AG08395 (cell line): ENCODE data around the gene GRIN3B.

ENCODE experiments used
- DNase-seq: peaks from one replicate; pipeline ENCODE4 v3.0.0; 2012; ENCODE audit warnings: mixed read lengths, low spot score

Gene GRIN3B

DNA sequence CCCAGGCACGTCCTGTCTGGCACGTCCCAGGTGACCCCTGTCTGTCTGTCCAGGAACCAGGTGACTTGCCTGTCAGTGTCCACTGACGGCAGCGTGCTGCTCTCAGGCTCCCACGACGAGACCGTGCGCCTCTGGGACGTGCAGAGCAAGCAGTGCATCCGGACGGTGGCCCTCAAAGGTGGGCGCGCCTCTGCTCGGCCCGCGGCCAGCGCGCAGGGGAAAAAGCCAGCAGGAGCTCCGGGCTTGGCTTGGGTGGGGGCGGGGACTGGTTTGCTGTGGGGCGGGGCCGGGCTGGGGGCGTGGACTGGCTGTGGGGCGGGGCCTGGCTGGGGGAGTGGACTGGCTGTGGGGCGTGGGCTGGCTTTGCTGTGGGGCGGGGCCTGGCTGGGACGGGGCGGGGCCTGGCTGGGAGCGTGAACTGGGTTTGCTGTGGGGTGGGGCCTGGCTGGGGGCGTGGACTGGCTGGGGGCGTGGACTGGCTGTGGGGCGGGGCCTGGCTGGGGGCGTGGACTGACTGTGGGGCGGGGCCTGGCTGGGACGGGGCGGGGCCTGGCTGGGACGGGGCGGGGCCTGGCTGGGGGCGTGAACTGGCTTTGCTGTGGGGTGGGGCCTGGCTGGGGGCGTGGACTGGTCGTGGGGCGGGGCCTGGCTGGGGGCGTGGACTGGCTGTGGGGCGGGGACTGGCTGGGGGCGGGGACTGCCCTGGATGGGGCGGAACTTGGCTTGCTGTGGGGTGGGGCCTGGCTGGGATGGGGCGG lies 8.9 kb upstream of the GRIN3B start:
- DNase-seq = peak; percentile 52

DNA sequence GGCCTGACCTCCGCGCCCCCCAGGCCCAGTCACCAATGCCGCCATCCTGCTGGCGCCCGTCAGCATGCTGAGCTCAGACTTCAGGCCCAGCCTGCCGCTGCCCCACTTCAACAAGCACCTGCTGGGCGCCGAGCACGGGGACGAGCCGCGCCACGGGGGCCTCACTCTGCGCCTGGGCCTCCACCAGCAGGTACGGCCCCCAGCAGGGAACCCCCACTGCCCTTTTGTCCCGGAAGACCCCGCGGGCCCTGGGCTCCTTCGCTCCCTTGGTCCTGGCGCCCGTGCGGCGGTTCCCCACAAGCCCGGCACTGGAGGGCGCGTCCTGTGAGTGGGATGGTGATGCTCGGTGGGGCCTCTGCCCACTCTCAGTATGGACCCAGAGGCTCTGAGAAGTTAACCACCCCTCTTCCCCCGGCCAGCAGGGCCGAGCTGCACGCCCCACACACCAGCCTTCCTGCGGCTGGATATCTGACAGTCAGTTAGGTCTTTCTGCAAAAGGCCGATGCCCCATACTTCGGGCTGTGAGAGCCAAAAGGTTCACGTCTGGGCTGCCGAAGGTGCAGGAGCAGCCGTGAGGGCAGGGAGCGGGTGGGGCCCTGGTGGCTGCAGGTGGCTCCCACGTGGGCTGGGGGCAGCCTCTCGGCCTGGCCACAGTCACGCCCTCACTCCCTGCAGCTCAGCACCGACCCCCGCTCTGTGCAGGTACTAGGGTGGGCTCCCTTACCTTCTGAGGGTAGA lies 8.1 kb upstream of the GRIN3B start:
- no peak for DNase-seq

DNA sequence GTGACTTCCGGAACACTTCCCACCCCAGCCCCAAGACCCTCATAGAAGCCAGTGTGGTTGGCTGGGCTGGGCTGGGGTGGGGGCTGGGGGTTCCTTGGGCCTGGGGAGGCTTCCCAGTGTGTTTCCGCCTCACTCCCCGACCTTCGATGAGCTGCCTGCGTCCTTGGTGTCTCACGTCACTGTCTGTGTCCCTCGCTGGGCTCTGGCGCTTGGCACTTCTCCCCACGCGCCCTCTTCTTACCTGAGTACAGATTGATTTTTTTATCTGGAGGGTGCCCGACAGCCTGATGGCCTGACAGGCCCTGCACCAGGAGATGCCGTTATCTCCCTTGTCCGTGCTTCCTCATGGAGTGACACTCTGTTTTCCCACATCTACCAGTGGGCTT lies 7.6 kb upstream of the GRIN3B start:
- DNase-seq = no peak

DNA sequence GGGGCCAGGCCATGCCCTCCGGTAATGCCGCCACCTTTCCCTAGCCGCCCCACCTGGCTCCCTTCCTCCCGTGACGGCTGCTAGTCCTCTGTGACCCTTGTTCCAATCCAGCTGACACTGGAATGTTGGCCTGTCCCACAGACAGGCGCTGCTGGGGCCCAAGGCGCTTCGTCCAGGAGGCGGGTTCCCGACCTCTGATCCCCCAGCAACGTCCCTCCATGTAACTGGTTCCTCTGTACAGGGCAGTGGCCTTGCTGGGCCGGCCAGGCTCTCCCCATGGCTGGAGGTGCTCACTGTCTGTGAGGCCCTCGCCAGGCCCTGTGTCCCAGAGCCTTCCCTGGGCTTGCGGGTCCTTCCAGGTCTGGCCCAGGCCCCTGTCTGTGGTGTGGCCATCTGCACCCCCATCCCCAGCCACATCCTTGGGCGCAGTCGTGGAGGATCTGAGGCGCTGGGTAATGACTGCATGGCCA lies 6.8 kb upstream of the GRIN3B start:
- no peak for DNase-seq

DNA sequence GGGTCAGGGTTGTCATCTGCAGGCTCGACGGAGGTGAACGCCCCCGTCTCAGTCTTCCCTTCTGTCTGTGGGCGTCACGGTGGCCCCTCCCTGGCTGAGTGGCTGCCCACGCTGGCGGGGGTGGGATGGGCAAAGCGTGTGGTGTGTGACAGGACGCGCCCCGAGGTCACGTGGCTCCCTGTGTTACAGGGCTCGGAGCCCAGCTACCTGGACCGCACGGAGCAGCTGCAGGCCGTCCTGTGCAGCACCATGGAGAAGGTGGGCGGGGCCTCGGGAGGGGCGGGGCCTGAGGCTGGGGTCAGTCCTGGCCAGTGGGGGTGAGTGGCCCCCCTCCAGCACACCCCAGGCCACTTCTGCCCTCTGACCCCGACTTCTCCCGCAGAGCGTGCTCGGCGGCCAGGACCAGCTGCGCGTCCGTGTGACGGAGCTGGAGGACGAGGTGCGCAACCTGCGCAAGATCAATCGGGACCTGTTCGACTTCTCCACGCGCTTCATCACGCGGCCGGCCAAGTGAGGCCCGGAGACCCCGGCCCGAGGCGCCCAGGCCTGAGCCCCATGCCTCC lies 6.3 kb upstream of the GRIN3B start:
- DNase-seq = no peak

DNA sequence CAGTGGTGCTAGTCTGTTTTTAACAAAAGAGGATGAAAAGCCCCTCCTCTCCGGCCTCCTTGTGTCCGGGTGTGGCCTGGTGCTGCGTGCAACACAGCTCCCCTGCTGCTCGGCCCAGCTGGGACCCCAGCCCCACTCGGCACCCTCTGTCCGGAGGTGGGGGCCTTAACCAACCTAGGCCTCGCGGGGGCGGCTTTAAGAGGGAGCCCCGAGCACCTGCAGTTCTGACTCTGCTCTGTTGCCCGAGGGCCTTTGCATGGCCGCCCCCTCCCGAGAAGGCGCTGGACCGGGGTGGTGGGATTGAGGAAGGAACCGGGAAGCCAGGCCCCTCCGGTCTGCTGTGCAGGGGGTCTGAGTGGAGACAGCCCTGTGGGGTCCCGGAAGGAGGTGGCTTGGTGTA lies 5.7 kb upstream of the GRIN3B start:
- no peak for DNase-seq

DNA sequence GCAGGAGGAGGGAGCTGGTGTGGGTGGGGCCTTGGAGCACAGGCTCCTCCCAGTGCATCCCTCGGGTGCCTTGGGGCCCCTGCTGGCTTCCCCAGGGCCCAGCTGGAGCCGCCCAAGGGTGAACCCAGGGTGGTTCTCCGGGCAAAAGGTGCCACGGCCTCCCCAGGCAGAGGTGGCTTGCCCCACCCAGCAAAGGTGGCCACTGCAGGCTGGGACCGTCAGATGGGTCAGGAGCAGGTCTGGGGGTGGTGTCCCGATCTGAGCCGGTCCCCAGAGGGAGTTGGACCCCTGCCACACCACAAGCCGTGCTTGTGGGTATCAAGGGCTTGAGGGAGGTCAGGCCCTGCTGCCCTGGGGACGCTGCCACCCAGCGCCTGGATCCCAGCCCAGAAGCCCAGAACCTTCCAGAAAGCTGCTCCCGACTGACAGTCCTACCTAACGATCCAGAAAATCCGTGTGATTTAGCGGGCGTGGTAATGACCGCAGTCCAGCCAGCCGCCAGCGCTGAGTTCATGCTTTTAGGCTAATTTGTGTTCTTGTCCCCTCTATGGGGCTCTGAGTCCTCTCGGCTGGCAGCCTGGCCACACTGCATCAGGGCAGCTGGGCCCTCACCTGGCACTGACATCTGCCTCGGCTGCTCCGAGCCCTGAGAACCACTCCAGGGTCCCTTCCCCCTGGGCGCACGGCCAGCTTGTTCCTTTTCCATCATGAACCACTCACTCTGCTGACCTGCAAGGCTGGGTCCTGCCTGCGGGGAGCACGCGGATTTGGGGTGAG lies 5.0 kb upstream of the GRIN3B start:
- no peak for DNase-seq

DNA sequence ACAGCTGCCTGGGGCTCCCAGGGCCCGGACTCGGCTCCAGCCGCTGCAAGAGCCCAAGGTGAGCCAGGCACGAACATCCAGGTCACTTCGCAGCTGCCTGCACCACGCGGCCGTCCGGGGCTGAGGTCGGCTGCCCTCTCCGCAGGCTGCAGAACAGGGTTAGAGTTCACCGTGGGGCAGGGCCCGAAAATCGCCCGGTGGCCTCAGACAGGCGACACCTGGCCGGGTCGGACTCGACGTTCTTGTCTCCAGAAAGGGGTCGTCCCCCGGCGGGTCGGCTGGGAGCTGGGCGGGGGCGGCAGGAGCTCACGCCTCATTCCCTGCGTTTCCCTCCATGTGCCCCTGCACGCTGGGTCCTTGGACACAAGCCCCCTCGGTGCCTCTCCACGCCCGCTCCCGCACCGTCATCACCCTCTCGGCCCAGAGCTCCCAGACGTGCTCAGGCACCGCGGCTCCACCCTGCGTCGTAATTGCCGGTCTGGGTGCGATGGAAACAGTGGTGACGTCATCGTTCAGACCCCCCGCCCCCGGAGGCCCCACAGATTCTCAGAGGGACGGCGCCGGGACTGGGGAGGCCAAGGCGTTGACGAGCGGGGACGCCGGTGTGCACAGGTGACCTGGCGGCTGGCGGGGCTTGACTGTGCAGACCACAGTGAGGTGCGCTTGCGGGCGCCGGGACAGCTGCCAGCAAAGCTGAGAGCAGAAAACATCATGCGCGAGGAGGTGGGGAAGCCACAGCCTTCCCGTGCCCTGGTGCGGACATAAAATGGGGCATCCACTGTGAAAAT lies 4.0 kb upstream of the GRIN3B start:
- DNase-seq = peak; percentile 58

DNA sequence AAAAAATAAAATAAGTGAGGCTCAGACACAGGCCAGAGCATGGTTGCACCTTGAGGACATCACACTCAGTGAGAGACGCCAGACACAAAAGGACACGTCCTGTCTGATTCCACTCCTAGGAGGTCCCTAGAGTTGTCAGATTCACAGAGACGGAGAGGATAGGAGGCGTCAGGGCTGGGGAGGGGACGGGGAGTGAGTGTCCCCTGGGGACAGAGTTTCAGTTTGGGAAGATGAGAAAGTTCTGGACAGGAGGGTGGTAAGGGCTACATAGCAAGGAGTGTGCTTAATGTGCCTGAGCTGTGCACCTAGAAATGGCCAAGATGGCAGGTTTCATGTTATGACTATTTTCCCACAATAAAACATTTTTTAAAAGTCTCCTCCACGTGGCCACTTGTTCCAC lies 2.2 kb upstream of the GRIN3B start:
- DNase-seq = no peak

DNA sequence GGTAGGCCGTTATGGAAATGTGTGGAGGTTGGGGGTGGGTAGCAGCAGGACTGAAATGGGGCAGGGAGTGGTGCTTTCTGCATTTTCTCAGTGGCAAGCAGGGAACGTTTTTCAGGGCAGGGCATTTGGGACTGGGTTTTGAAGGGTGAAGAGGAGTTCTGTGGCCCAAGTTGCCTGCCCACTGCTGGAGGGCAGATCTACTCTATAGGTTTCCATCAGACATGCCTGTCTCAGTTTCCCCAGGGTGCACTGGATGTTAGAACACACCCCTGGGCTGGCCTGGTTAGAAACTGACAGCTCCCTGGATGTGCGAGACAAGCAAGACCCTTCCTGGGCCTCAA lies 870 bp upstream of the GRIN3B start:
- no peak for DNase-seq

DNA sequence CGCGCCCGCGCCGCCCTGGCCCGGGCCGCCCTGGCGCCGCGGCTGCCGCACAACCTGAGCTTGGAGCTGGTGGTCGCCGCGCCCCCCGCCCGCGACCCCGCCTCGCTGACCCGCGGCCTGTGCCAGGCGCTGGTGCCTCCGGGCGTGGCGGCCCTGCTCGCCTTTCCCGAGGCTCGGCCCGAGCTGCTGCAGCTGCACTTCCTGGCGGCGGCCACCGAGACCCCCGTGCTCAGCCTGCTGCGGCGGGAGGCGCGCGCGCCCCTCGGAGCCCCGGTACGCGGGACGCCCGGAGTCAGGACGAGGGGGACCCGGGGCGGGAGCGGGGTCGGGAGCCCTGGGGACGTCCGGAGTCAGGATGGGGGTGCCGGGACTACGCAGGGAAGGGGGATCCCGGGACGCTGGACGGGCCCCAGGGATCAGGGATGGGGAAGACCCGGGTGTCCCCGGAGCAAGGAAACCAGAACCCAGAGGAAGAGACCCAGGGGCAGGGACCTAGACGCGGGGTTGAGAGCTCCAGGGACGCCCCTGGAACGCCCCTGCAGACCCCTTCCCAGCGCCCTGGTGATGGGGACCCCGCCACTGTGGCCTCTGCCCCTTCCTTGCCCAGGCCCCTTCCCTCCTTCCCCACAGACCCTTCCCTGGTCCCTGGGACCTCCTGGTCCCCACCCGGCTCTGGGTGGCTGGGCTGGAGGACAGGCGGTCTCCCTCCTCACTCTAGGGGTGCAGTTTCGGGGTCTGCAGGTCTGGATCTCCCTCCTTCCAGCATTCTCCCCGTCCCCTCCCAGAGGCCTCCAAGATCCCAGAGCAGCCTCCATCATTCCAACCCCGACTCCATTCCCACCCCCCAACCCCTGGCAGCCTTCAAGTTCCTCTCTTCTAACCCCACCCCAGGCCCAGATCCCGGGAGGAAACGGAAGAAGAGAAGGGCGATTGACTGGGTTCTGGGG lies 645 bp downstream of the GRIN3B start:
- no peak for DNase-seq

DNA sequence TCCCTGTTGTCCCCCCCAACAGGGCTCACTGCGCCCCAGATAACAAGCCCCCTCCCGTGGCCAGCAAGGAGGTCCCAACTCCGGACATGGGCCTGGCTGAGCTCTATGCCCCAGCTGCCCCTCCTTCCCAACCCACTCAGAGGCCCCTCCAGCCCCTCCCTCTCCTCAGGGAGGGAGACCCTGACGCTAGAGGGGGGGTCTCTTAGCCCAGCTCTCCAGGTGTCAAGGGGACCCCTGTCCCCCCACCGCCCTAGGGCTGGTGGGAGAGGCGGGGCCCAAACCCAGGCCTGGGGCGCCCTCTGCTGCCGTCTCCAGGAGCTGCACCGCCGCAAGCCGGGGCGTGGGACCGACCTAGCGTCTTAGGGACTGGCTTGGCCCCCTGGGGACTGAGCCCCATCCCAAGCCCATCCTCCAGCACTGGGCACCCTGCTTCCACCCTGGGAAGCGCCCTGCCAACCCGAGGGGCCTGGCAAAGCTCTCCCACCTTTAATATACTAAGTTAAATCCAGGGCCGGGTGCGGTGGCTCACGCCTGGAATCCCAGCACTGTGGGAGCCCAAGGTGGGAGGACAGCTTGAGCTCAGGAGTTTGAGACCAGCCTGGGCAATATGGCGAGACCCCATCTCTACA lies 1.4 kb downstream of the GRIN3B start:
- peak; percentile 72 for DNase-seq

DNA sequence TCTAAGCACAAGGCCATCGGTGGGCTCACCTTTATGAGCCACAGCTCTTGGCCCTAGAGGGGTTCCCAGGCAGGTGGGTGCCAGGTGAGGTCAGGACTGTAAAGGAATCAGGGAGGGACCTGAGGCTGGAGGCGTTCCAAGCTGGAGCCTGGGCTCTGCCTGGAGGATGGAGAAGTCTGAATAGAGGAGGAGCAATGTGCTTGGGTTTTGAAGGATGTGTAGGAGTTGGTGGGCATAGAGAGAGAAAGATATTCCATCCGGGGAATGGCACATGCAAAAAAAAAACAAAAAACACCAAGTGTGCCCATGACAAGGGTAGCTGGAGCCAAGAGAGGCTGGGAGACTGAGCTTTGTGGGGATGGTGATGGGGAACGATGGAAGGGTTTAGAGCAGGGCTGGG lies 2.4 kb downstream of the GRIN3B start:
- DNase-seq = no peak

DNA sequence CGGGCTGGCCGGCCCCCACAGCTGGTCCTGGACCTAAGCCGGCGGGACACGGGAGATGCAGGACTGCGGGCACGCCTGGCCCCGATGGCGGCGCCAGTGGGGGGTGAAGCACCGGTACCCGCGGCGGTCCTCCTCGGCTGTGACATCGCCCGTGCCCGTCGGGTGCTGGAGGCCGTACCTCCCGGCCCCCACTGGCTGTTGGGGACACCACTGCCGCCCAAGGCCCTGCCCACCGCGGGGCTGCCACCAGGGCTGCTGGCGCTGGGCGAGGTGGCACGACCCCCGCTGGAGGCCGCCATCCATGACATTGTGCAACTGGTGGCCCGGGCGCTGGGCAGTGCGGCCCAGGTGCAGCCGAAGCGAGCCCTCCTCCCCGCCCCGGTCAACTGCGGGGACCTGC lies 3.1 kb downstream of the GRIN3B start:
- no peak for DNase-seq

DNA sequence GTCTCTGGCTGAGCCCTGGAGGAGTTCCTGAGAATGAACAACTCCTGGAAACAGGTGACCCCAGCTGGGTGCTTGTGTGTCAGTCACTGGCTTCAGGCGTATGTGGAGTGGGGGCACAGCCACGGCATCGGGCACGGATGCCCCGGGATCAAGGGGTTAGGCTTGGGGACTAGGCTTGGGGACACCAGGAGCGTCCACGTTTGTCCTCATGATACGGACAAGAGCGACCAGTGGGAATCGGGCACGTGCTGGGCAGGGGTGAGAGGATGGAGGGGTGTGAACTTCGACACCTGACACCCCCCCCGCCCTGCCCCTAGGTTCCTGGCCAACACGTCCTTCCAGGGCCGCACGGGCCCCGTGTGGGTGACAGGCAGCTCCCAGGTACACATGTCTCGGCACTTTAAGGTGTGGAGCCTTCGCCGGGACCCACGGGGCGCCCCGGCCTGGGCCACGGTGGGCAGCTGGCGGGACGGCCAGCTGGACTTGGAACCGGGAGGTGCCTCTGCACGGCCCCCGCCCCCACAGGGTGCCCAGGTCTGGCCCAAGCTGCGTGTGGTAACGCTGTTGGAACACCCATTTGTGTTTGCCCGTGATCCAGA lies 4.1 kb downstream of the GRIN3B start:
- DNase-seq = no peak

DNA sequence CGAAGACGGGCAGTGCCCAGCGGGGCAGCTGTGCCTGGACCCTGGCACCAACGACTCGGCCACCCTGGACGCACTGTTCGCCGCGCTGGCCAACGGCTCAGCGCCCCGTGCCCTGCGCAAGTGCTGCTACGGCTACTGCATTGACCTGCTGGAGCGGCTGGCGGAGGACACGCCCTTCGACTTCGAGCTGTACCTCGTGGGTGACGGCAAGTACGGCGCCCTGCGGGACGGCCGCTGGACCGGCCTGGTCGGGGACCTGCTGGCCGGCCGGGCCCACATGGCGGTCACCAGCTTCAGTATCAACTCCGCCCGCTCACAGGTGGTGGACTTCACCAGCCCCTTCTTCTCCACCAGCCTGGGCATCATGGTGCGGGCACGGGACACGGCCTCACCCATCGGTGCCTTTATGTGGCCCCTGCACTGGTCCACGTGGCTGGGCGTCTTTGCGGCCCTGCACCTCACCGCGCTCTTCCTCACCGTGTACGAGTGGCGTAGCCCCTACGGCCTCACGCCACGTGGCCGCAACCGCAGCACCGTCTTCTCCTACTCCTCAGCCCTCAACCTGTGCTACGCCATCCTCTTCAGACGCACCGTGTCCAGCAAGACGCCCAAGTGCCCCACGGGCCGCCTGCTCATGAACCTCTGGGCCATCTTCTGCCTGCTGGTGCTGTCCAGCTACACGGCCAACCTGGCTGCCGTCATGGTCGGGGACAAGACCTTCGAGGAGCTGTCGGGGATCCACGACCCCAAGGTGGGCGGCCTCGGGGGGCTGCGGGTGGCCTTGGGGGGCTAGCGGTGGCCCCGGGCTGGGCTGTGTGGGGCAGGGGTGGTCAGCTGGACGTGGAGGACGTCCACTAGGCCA lies 4.8 kb downstream of the GRIN3B start:
- no peak for DNase-seq

DNA sequence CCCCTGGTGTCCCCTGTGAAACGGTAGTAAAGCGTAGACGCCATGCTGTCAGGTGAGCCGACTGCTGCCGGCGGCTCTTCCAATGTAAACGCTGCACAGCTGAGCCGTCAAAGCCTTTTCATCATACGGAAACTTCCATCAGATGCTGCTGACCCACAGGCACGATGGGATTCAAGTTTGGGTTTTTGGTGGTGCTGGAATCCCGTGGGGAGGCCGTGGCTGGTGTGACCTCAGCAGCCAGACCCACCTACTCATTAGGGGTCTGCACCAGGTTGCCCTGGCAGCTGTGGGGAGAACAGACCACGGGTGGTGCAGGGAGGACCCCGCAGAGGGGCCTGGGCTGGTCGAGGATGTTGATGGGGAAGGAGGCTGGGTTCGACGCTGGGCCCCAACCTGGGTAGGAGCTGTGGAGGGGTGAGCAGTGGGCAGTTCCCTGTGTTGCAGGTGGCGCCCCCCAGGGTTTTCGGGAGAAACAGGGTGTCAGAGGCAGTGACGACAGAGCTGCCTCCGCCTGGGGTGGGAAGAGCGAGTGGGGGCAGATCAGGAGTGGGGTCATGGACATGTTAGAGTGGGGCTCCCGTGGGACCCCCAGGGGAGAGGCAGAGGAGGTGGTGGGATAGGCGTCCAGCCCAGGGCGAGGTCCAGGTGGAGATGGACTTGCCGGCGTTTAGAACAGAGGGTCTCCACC lies 6.6 kb downstream of the GRIN3B start:
- no peak for DNase-seq
